HepG2 (cell line): ENCODE measurements around the gene SLC22A15. TPM values are rescaled to one million over a fixed set of nuclear protein-coding genes. Genes with fewer than 3 reads are reported as not detected.
"Not testable (repeated sequence)": the region's sequence is repeated elsewhere in the genome, so short reads cannot be mapped to it uniquely, and the experiment has no call there.

ENCODE experiments used
- ATAC-seq: fragments of 200-7000 bp; cut with Tn5 transposase; 3 replicates; pipeline ENCODE4 v1.9.1; 2020; ENCODE audit warnings: mild to moderate bottlenecking, moderate library complexity
- BruUV-seq: library from RNA; stranded (reverse); fragments of 400-500 nt; replicated peaks from 2 replicates; lab custom pipeline; 2021; lab: Mats Ljungman, UMichigan
- CTCF ChIA-PET: fragments of 300-600 bp; formaldehyde crosslinking; extraction: SDS; loops from one replicate; lab custom pipeline; 2021; ENCODE audit warnings: low total read pairs, inconsistent platforms, low intra/inter-chr PET ratio; lab: Yijun Ruan, JAX
- POLR2A ChIA-PET: fragments of 350-600 bp; sonication (Branson Sonifier 250); formaldehyde crosslinking; loops from one replicate; lab custom pipeline; 2020; ENCODE audit warnings: antibody characterized with exemption, inconsistent platforms; lab: Yijun Ruan, JAX
- DNase-seq: peaks from one replicate; pipeline ENCODE4 v3.0.0-alpha.2; 2015; ENCODE audit warnings: low spot score
- FAIRE-seq: peaks from 3 replicates; lab custom pipeline; 2011; peaks lifted over from hg19 to GRCh38; lab: Jason Lieb, UNC
- H2AFZ ChIP-seq: one replicate; pipeline ENCODE4 v1.6.1; 2011; ENCODE audit warnings: low read length, inconsistent platforms
- H3K27ac ChIP-seq: fragments of 300-600 bp; 3 replicates; pipeline ENCODE4 v1.8.0; 2011; ENCODE audit warnings: mixed run types, mild to moderate bottlenecking, mixed read lengths, low read length, inconsistent platforms; ENCODE audit not compliant: insufficient read depth; ENCODE audit errors: extremely low read length
- H3K27me3 ChIP-seq, 2 experiments: fragments of 200-600 bp in 1 of 2; 2 replicates in 1 of 2; 3 replicates in 1 of 2; pipeline versions ENCODE4 v1.6.0 to v1.8.0; 2011; ENCODE audit warnings: low read length in 2 of 2, mild to moderate bottlenecking in 2 of 2, moderate library complexity in 2 of 2, inconsistent platforms in 1 of 2; ENCODE audit not compliant: insufficient read depth in 2 of 2, control insufficient read depth in 1 of 2
- H3K36me3 ChIP-seq, 2 experiments: fragments of 200-600 bp in 1 of 2; replicated peaks in 1 of 2; 2 replicates in 1 of 2; 3 replicates in 1 of 2; pipeline versions ENCODE4 v1.5.1 to v1.8.0; 2011; ENCODE audit warnings: low read length in 2 of 2, inconsistent platforms in 1 of 2; ENCODE audit not compliant: insufficient read depth in 2 of 2, control insufficient read depth in 1 of 2
- H3K4me1 ChIP-seq: 2 replicates; pipeline ENCODE4 v1.5.1; 2012; ENCODE audit warnings: low read length, inconsistent platforms; ENCODE audit not compliant: insufficient read depth
- H3K4me2 ChIP-seq: 2 replicates; pipeline ENCODE4 v1.6.0; 2011; ENCODE audit warnings: low read depth, low read length, inconsistent platforms
- H3K4me3 ChIP-seq, 3 experiments: fragments of 200-600 bp in 1 of 3; sonication (generic), shearing (Covaris generic) in 1 of 3; replicated peaks in 1 of 3; 2 replicates each; pipeline ENCODE4 v1.5.1; 2011 to 2016; ENCODE audit warnings: low read length in 3 of 3, inconsistent platforms in 2 of 3, low read depth in 2 of 3, mild to moderate bottlenecking in 2 of 3, control low read depth in 1 of 3, mixed read lengths in 1 of 3; ENCODE audit not compliant: insufficient read depth in 1 of 3
- H3K79me2 ChIP-seq: one replicate; pipeline ENCODE4 v1.6.1; 2011; ENCODE audit warnings: low read length, inconsistent platforms; ENCODE audit not compliant: insufficient read depth
- H3K9ac ChIP-seq: 2 replicates; pipeline ENCODE4 v1.6.0; 2011; ENCODE audit warnings: mild to moderate bottlenecking, low read depth, low read length, inconsistent platforms; ENCODE audit not compliant: insufficient read depth
- H3K9me3 ChIP-seq: 2 replicates; pipeline ENCODE4 v1.5.1; 2012; ENCODE audit warnings: mild to moderate bottlenecking, low read length
- H4K20me1 ChIP-seq: 2 replicates; pipeline ENCODE4 v1.6.0; 2011; ENCODE audit warnings: inconsistent platforms, mild to moderate bottlenecking, low read length, moderate library complexity; ENCODE audit not compliant: insufficient read depth
- DPF2 ChIP-seq: sonication (generic); formaldehyde crosslinking; IDR thresholded peaks from 2 replicates; pipeline ENCODE4 v1.4.0; 2020; ENCODE audit warnings: mild to moderate bottlenecking, low read depth, missing genetic modification reagents, borderline replicate concordance
- ERF ChIP-seq: IDR thresholded peaks from 2 replicates; pipeline ENCODE4 v1.6.1; 2018; ENCODE audit warnings: missing biosample characterization, missing genetic modification reagents
- ONECUT2 ChIP-seq: sonication (generic); formaldehyde crosslinking; IDR thresholded peaks from 2 replicates; pipeline ENCODE4 v1.4.0; 2020; ENCODE audit warnings: missing genetic modification reagents
- SMAD9 ChIP-seq: sonication (generic); formaldehyde crosslinking; IDR thresholded peaks from 2 replicates; pipeline ENCODE4 v1.5.1; 2020; ENCODE audit warnings: mild to moderate bottlenecking, missing genetic modification reagents
- ZMYM2 ChIP-seq: sonication (generic); formaldehyde crosslinking; IDR thresholded peaks from 2 replicates; pipeline ENCODE4 v1.8.0; 2022; ENCODE audit warnings: mild to moderate bottlenecking, missing genetic modification reagents
- ZNF510 ChIP-seq: sonication (generic); formaldehyde crosslinking; IDR thresholded peaks from 2 replicates; pipeline ENCODE4 v1.4.0; 2020; ENCODE audit warnings: low read depth, mild to moderate bottlenecking, missing genetic modification reagents
- WGBS: methylation state at CpG from one replicate; pipeline ENCODE4 v1.1.6; 2017; ENCODE audit warnings: low lambda C conversion rate; 5-methylcytosine and 5-hydroxymethylcytosine counted together
- in situ Hi-C: cut with HindIII; loops from 2 replicates; pipeline ENCODE4 v1.10.0; 2017; ENCODE audit warnings: low pct_unique_long_range_greater_than_20kb; ENCODE audit not compliant: extremely low pct_ligation_motif_present
- intact Hi-C: fragments of 100-400 bp; cut with micrococcal nuclease; formaldehyde crosslinking; loops from one replicate; pipeline ENCODE4 v1.10.0; 2022; ENCODE audit not compliant: unreplicated experiment
- polyA plus RNA-seq, 8 experiments: library from polyadenylated mRNA; depleted of rRNA in 3 of 8; stranded (reverse) in 7 of 8; unstranded in 1 of 8; fragments of >200 nt; fragmentation: Illumina TruSeq in 4 of 8; extraction: Trizol in 4 of 8; gene quantifications; 2 replicates each; pipeline versions ENCODE4 v1.2.1 to v1.2.3, GENCODE V29; 2011 to 2016; ENCODE audit warnings: low read depth in 4 of 8, missing spikeins in 1 of 8, mixed read lengths in 1 of 8; ENCODE audit not compliant: insufficient read depth in 1 of 8
- total RNA-seq, 5 experiments: library from RNA; depleted of rRNA; stranded (reverse); fragments of >200 nt; fragmentation: Illumina TruSeq; extraction: Trizol; gene quantifications; 2 replicates each; pipeline ENCODE4 v1.2.3, GENCODE V29; 2016; ENCODE audit warnings: low read depth in 1 of 5
- TF ChIP-seq, protein P1 (sequence below): sonication (generic); formaldehyde crosslinking; IDR thresholded peaks from 2 replicates; pipeline ENCODE4 v1.4.0; 2020; ENCODE audit warnings: missing genetic modification reagents, borderline replicate concordance
- TF ChIP-seq, protein P2 (sequence below): sonication (generic); formaldehyde crosslinking; IDR thresholded peaks from 2 replicates; pipeline ENCODE4 v1.4.0; 2020; ENCODE audit warnings: missing genetic modification reagents, borderline replicate concordance

The SLC22A15 gene
- total and polyA plus RNA-seq, 2 of the 13 experiments (the other 11 are each of a cell fraction or from before 2014, with no cell fraction given) = 0.24 to 1.7 TPM

DNA sequence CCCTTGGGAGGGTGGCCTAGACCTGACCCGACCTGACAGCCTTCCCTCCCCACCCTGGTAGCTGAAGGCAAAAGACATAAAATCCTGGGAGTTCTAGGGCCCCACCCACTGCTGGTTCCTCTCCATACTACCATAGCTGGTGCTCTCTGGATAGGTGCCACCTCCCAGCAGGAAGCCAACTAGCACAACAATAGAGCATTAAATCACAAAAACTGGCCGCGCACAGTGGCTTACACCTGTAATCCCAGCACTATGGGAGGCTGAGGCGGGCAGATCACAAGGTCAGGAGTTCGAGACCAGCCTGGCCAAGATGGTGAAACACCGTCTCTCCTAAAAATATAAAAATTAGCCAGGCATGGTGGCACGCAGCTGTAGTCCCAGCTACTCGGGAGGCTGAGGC is 70.6 kb downstream of the SLC22A15 start:
- H3K27ac ChIP-seq, H4K20me1 ChIP-seq, intact Hi-C loops, in situ Hi-C loops, H3K4me3 ChIP-seq, CTCF ChIA-PET, H2AFZ ChIP-seq, DNase-seq, H3K79me2 ChIP-seq, H3K27me3 ChIP-seq, ATAC-seq, H3K36me3 ChIP-seq, BruUV-seq, FAIRE-seq, H3K4me2 ChIP-seq, H3K9me3 ChIP-seq, H3K9ac ChIP-seq, H3K4me1 ChIP-seq, POLR2A ChIA-PET: not testable (repeated sequence)
- 73% methylated on average over 7 of the region's 8 CpGs for WGBS

DNA sequence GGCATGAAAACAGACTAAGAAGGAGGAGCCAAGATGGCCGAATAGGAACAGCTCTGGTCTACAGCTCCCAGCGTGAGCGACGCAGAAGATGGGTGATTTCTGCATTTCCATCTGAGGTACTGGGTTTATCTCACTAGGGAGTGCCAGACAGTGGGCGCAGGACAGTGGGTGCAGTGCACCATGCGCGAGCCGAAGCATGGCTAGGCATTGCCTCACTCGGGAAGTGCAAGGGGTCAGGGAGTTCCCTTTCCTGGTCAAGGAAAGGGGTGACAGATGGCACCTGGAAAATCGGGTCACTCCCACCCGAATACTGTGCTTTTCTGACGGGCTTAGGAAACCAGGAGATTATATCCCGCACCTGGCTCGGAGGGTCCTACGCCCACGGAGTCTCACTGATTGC is 75.6 kb downstream of the SLC22A15 start:
- H2AFZ ChIP-seq, H3K27me3 ChIP-seq, H3K4me3 ChIP-seq, H3K4me2 ChIP-seq, H3K27ac ChIP-seq, POLR2A ChIA-PET, FAIRE-seq, BruUV-seq, H3K79me2 ChIP-seq, intact Hi-C loops, CTCF ChIA-PET, H3K36me3 ChIP-seq, DNase-seq, H4K20me1 ChIP-seq, H3K9me3 ChIP-seq, H3K4me1 ChIP-seq, ATAC-seq, H3K9ac ChIP-seq, in situ Hi-C loops: not testable (repeated sequence)
- WGBS = 83% methylated on average over 9 of the region's 16 CpGs

DNA sequence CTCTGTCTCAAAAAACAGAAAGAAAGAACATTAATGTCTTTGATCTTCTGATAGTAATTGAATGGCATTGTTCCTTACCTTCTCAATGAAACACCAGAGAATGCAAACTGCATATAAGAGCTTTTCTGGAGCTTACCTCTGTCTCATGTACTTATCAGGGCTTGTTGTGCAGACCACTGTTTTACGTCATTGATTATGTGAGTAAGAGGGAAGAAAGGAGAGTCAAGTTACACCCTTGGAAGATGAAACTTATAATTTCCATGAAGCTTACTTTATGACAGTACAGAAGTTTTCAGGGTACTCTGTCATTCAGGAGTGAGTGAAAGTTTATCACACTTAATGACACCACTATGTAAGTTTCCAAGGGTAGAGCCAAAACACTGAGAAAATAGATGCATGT is 85.9 kb downstream of the SLC22A15 start:
- H3K79me2 ChIP-seq = no peaks in the 10 kb centered on the region
- ChIA-PET POLR2A (no interaction called here), CTCF (no interaction called here)
- DNase-seq = no peak
- in situ Hi-C loops (no loop called here), intact Hi-C loops (no loop called here)
- no peaks in the 10 kb centered on the region for H3K27me3 ChIP-seq
- no peaks in the 10 kb centered on the region for H3K36me3 ChIP-seq
- H3K4me3 ChIP-seq = no peak overlapping the region
- 78% methylated on average over 1 of the region's 1 CpG for WGBS
- no peaks in the 10 kb centered on the region for H3K4me1 ChIP-seq
- no peak overlapping the region for H3K9ac ChIP-seq
- no peak for FAIRE-seq
- ATAC-seq = no peak
- H2AFZ ChIP-seq = no peak overlapping the region
- H3K27ac ChIP-seq = no peak overlapping the region
- H3K4me2 ChIP-seq = no peak overlapping the region
- H4K20me1 ChIP-seq = no peaks in the 10 kb centered on the region
- no TSS peak for BruUV-seq
- H3K9me3 ChIP-seq = no peaks in the 10 kb centered on the region
- TF ChIP-seq, protein P1, sequence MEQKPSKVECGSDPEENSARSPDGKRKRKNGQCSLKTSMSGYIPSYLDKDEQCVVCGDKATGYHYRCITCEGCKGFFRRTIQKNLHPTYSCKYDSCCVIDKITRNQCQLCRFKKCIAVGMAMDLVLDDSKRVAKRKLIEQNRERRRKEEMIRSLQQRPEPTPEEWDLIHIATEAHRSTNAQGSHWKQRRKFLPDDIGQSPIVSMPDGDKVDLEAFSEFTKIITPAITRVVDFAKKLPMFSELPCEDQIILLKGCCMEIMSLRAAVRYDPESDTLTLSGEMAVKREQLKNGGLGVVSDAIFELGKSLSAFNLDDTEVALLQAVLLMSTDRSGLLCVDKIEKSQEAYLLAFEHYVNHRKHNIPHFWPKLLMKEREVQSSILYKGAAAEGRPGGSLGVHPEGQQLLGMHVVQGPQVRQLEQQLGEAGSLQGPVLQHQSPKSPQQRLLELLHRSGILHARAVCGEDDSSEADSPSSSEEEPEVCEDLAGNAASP (CRISPR knock-in tag) = no peak
- TF ChIP-seq, protein P2, sequence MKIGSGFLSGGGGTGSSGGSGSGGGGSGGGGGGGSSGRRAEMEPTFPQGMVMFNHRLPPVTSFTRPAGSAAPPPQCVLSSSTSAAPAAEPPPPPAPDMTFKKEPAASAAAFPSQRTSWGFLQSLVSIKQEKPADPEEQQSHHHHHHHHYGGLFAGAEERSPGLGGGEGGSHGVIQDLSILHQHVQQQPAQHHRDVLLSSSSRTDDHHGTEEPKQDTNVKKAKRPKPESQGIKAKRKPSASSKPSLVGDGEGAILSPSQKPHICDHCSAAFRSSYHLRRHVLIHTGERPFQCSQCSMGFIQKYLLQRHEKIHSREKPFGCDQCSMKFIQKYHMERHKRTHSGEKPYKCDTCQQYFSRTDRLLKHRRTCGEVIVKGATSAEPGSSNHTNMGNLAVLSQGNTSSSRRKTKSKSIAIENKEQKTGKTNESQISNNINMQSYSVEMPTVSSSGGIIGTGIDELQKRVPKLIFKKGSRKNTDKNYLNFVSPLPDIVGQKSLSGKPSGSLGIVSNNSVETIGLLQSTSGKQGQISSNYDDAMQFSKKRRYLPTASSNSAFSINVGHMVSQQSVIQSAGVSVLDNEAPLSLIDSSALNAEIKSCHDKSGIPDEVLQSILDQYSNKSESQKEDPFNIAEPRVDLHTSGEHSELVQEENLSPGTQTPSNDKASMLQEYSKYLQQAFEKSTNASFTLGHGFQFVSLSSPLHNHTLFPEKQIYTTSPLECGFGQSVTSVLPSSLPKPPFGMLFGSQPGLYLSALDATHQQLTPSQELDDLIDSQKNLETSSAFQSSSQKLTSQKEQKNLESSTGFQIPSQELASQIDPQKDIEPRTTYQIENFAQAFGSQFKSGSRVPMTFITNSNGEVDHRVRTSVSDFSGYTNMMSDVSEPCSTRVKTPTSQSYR (CRISPR knock-in tag) = no peak
- TF ChIP-seq ERF (CRISPR knock-in tag) = no peak
- TF ChIP-seq SMAD9 (CRISPR knock-in tag) = no peak
- TF ChIP-seq ONECUT2 = no peak
- no peak for TF ChIP-seq ZMYM2 (CRISPR knock-in tag)
- no peak for TF ChIP-seq ZNF510 (CRISPR knock-in tag)
- no peak for TF ChIP-seq DPF2 (CRISPR knock-in tag)
